Measurements from ENCODE around the gene CDCA4.

Gene CDCA4

GRCh38 chr14:104975481-104976197 lies 45.2 kb downstream of the CDCA4 start:
- no peak for DNase-seq (ENCODE audit: low read depth)

- DNase-seq (ENCODE audit: low read depth), result no peak
These were observed 46.1 kb downstream of the CDCA4 start for GRCh38 chr14:104974665-104975390.

- no peak for DNase-seq (ENCODE audit: low read depth)
These were observed 46.7 kb downstream of the CDCA4 start for GRCh38 chr14:104974146-104974541.

GRCh38 chr14:104973385-104974145 lies 47.3 kb downstream of the CDCA4 start:
- DNase-seq (ENCODE audit: low read depth), result no peak

- DNase-seq (ENCODE audit: low read depth), result no peak
These were observed 47.8 kb downstream of the CDCA4 start for GRCh38 chr14:104973135-104973384.

GRCh38 chr14:104972301-104973134 lies 48.4 kb downstream of the CDCA4 start:
- no peak for DNase-seq (ENCODE audit: low read depth)

GRCh38 chr14:104971447-104972240 lies 49.2 kb downstream of the CDCA4 start:
- no peak for DNase-seq (ENCODE audit: low read depth)

- no peak for DNase-seq (ENCODE audit: low read depth)
These were observed 50.4 kb downstream of the CDCA4 start for GRCh38 chr14:104970231-104971068.

- DNase-seq (ENCODE audit: low read depth), result no peak
These were observed 51.1 kb downstream of the CDCA4 start for GRCh38 chr14:104969741-104970230.

GRCh38 chr14:104968541-104969401 lies 52.1 kb downstream of the CDCA4 start:
- no peak for DNase-seq (ENCODE audit: low read depth)

- no peak for DNase-seq (ENCODE audit: low read depth)
These were observed 52.7 kb downstream of the CDCA4 start for GRCh38 chr14:104968153-104968527.

- DNase-seq (ENCODE audit: low read depth), result no peak
These were observed 53.3 kb downstream of the CDCA4 start for GRCh38 chr14:104967386-104968152.

GRCh38 chr14:104966981-104967385 lies 53.9 kb downstream of the CDCA4 start:
- DNase-seq (ENCODE audit: low read depth), result no peak

- no peak for DNase-seq (ENCODE audit: low read depth)
These were observed 54.5 kb downstream of the CDCA4 start for GRCh38 chr14:104966261-104966865.

- DNase-seq (ENCODE audit: low read depth), result no peak
These were observed 55.2 kb downstream of the CDCA4 start for GRCh38 chr14:104965561-104966231.

GRCh38 chr14:104964546-104964945 lies 56.3 kb downstream of the CDCA4 start:
- DNase-seq (ENCODE audit: low read depth), result no peak

Data from T follicular helper cell (primary cell).